ENCODE data around the gene PRKCA. TPM values are rescaled to one million over a fixed set of nuclear protein-coding genes. Genes with fewer than 3 reads are reported as not detected.
"Not testable (repeated sequence)": the region's sequence is repeated elsewhere in the genome, so short reads cannot be mapped to it uniquely, and the experiment has no call there.

Gene PRKCA
- total RNA-seq, 1 experiment from 2014 or later = 4.4 TPM

GRCh38 chr17:66353937-66354401, 51.6 kb downstream of the PRKCA start:
- no peaks in the 10 kb centered on the region for H3K79me2 ChIP-seq (ENCODE audit: low read length)
- no peak overlapping the region for H3K4me3 ChIP-seq (ENCODE audit: low read length)
- H4K20me1 ChIP-seq (ENCODE audit: insufficient read depth, low read depth, low read length) = peaks cover 14% of the 10 kb centered on the region
- no peak overlapping the region for H3K9ac ChIP-seq (ENCODE audit: low read length)
- H3K27me3 ChIP-seq (ENCODE audit: low read length) = no peaks in the 10 kb centered on the region
- no peak for DNase-seq
- H3K27ac ChIP-seq (ENCODE audit: low read length) = no peak overlapping the region
- H2AFZ ChIP-seq (ENCODE audit: low read length) = no peak overlapping the region
- H3K9me2 ChIP-seq (replicated peaks; ENCODE audit: insufficient read depth, low read length) = no peaks in the 10 kb centered on the region
- no peak overlapping the region for H3K4me2 ChIP-seq (ENCODE audit: low read depth, low read length, poor library complexity, severe bottlenecking)
- peaks cover 7% of the 10 kb centered on the region for H3K4me1 ChIP-seq (ENCODE audit: low read length)
- no peaks in the 10 kb centered on the region for H3K36me3 ChIP-seq (ENCODE audit: insufficient read depth, low read length)
- H3K9me3 ChIP-seq (ENCODE audit: low read length) = no peaks in the 10 kb centered on the region

- H2AFZ ChIP-seq (ENCODE audit: low read length) = no peak overlapping the region
- peaks cover 10% of the 10 kb centered on the region for H4K20me1 ChIP-seq (ENCODE audit: insufficient read depth, low read depth, low read length)
- no peaks in the 10 kb centered on the region for H3K9me2 ChIP-seq (replicated peaks; ENCODE audit: insufficient read depth, low read length)
- no peak overlapping the region for H3K4me2 ChIP-seq (ENCODE audit: low read depth, low read length, poor library complexity, severe bottlenecking)
- H3K27me3 ChIP-seq (ENCODE audit: low read length) = no peaks in the 10 kb centered on the region
- H3K79me2 ChIP-seq (ENCODE audit: low read length) = no peaks in the 10 kb centered on the region
- no peak for DNase-seq
- no peak overlapping the region for H3K9ac ChIP-seq (ENCODE audit: low read length)
- H3K4me1 ChIP-seq (ENCODE audit: low read length) = peaks cover 7% of the 10 kb centered on the region
- no peak overlapping the region for H3K27ac ChIP-seq (ENCODE audit: low read length)
- H3K4me3 ChIP-seq (ENCODE audit: low read length) = no peak overlapping the region
- H3K36me3 ChIP-seq (ENCODE audit: insufficient read depth, low read length) = no peaks in the 10 kb centered on the region
- no peaks in the 10 kb centered on the region for H3K9me3 ChIP-seq (ENCODE audit: low read length)
Measured at GRCh38 chr17:66354472-66354871, 52.1 kb downstream of the PRKCA start.

GRCh38 chr17:66354981-66355380, 52.6 kb downstream of the PRKCA start:
- no peak overlapping the region for H2AFZ ChIP-seq (ENCODE audit: low read length)
- H3K9me2 ChIP-seq (replicated peaks; ENCODE audit: insufficient read depth, low read length) = no peaks in the 10 kb centered on the region
- H3K4me1 ChIP-seq (ENCODE audit: low read length) = peaks cover 7% of the 10 kb centered on the region
- H3K9me3 ChIP-seq (ENCODE audit: low read length) = no peaks in the 10 kb centered on the region
- no peak overlapping the region for H3K9ac ChIP-seq (ENCODE audit: low read length)
- no peaks in the 10 kb centered on the region for H3K36me3 ChIP-seq (ENCODE audit: insufficient read depth, low read length)
- H4K20me1 ChIP-seq (ENCODE audit: insufficient read depth, low read depth, low read length) = peaks cover 10% of the 10 kb centered on the region
- H3K27me3 ChIP-seq (ENCODE audit: low read length) = no peaks in the 10 kb centered on the region
- DNase-seq = no peak
- H3K4me3 ChIP-seq (ENCODE audit: low read length) = no peak overlapping the region
- no peaks in the 10 kb centered on the region for H3K79me2 ChIP-seq (ENCODE audit: low read length)
- H3K27ac ChIP-seq (ENCODE audit: low read length) = no peak overlapping the region
- no peak overlapping the region for H3K4me2 ChIP-seq (ENCODE audit: low read depth, low read length, poor library complexity, severe bottlenecking)

GRCh38 chr17:66355510-66355909, 53.1 kb downstream of the PRKCA start:
- H3K4me2 ChIP-seq (ENCODE audit: low read depth, low read length, poor library complexity, severe bottlenecking) = no peak overlapping the region

GRCh38 chr17:66357037-66357436, 54.6 kb downstream of the PRKCA start:
- Histone ChIP-seq H3K4me2 (ENCODE audit: low read depth, low read length, poor library complexity, severe bottlenecking) (no peak overlapping the region), H3K9ac (ENCODE audit: low read length) (no peak overlapping the region), H4K20me1 (ENCODE audit: insufficient read depth, low read depth, low read length) (peaks cover 7% of the 10 kb centered on the region), H3K27me3 (ENCODE audit: low read length) (no peaks in the 10 kb centered on the region), H3K79me2 (ENCODE audit: low read length) (no peaks in the 10 kb centered on the region), H3K9me3 (ENCODE audit: low read length) (no peaks in the 10 kb centered on the region), H3K4me3 (ENCODE audit: low read length) (no peak overlapping the region), H3K36me3 (ENCODE audit: insufficient read depth, low read length) (no peaks in the 10 kb centered on the region), H3K4me1 (ENCODE audit: low read length) (peaks cover 7% of the 10 kb centered on the region), H3K27ac (ENCODE audit: low read length) (no peak overlapping the region), H3K9me2 (replicated peaks; ENCODE audit: insufficient read depth, low read length) (no peaks in the 10 kb centered on the region), H2AFZ (ENCODE audit: low read length) (no peak overlapping the region)
- DNase-seq = no peak

More at GRCh38 chr17:66355510-66355909, 53.1 kb downstream of the PRKCA start:
- Histone ChIP-seq H3K9me3 (ENCODE audit: low read length) (no peaks in the 10 kb centered on the region), H3K9ac (ENCODE audit: low read length) (no peak overlapping the region), H3K79me2 (ENCODE audit: low read length) (no peaks in the 10 kb centered on the region), H3K4me1 (ENCODE audit: low read length) (peaks cover 7% of the 10 kb centered on the region), H2AFZ (ENCODE audit: low read length) (no peak overlapping the region), H3K27me3 (ENCODE audit: low read length) (no peaks in the 10 kb centered on the region), H3K9me2 (replicated peaks; ENCODE audit: insufficient read depth, low read length) (no peaks in the 10 kb centered on the region), H3K4me3 (ENCODE audit: low read length) (no peak overlapping the region), H3K36me3 (ENCODE audit: insufficient read depth, low read length) (no peaks in the 10 kb centered on the region), H4K20me1 (ENCODE audit: insufficient read depth, low read depth, low read length) (peaks cover 10% of the 10 kb centered on the region), H3K27ac (ENCODE audit: low read length) (no peak overlapping the region)
- no peak for DNase-seq

GRCh38 chr17:66359351-66359750, 56.9 kb downstream of the PRKCA start:
- DNase-seq = no peak
- H3K27me3 ChIP-seq (ENCODE audit: low read length) = no peaks in the 10 kb centered on the region
- no peak overlapping the region for H3K4me2 ChIP-seq (ENCODE audit: low read depth, low read length, poor library complexity, severe bottlenecking)
- no peaks in the 10 kb centered on the region for H3K79me2 ChIP-seq (ENCODE audit: low read length)
- no peaks in the 10 kb centered on the region for H3K9me2 ChIP-seq (replicated peaks; ENCODE audit: insufficient read depth, low read length)
- no peak overlapping the region for H3K9ac ChIP-seq (ENCODE audit: low read length)
- H4K20me1 ChIP-seq (ENCODE audit: insufficient read depth, low read depth, low read length) = peaks cover 4% of the 10 kb centered on the region
- H3K4me1 ChIP-seq (ENCODE audit: low read length) = no peaks in the 10 kb centered on the region
- H3K4me3 ChIP-seq (ENCODE audit: low read length) = no peak overlapping the region
- H2AFZ ChIP-seq (ENCODE audit: low read length) = no peak overlapping the region
- no peak overlapping the region for H3K27ac ChIP-seq (ENCODE audit: low read length)
- no peaks in the 10 kb centered on the region for H3K36me3 ChIP-seq (ENCODE audit: insufficient read depth, low read length)
- no peaks in the 10 kb centered on the region for H3K9me3 ChIP-seq (ENCODE audit: low read length)

- not testable (repeated sequence) for H3K27ac ChIP-seq (ENCODE audit: low read length); H3K9ac ChIP-seq (ENCODE audit: low read length); H2AFZ ChIP-seq (ENCODE audit: low read length); H3K36me3 ChIP-seq (ENCODE audit: insufficient read depth, low read length); H4K20me1 ChIP-seq (ENCODE audit: insufficient read depth, low read depth, low read length); DNase-seq; H3K4me3 ChIP-seq (ENCODE audit: low read length); H3K27me3 ChIP-seq (ENCODE audit: low read length); H3K79me2 ChIP-seq (ENCODE audit: low read length); H3K9me2 ChIP-seq (replicated peaks; ENCODE audit: insufficient read depth, low read length); H3K4me2 ChIP-seq (ENCODE audit: low read depth, low read length, poor library complexity, severe bottlenecking); H3K9me3 ChIP-seq (ENCODE audit: low read length); H3K4me1 ChIP-seq (ENCODE audit: low read length)
Measured at GRCh38 chr17:66360961-66361565, 58.6 kb downstream of the PRKCA start.

- Histone ChIP-seq H3K4me1 (ENCODE audit: low read length) (no peaks in the 10 kb centered on the region), H3K9ac (ENCODE audit: low read length) (no peak overlapping the region), H2AFZ (ENCODE audit: low read length) (no peak overlapping the region), H3K9me2 (replicated peaks; ENCODE audit: insufficient read depth, low read length) (no peaks in the 10 kb centered on the region), H3K27ac (ENCODE audit: low read length) (no peak overlapping the region), H3K79me2 (ENCODE audit: low read length) (no peaks in the 10 kb centered on the region), H4K20me1 (ENCODE audit: insufficient read depth, low read depth, low read length) (no peaks in the 10 kb centered on the region), H3K27me3 (ENCODE audit: low read length) (no peaks in the 10 kb centered on the region), H3K9me3 (ENCODE audit: low read length) (no peaks in the 10 kb centered on the region), H3K4me2 (ENCODE audit: low read depth, low read length, poor library complexity, severe bottlenecking) (no peak overlapping the region), H3K36me3 (ENCODE audit: insufficient read depth, low read length) (no peaks in the 10 kb centered on the region), H3K4me3 (ENCODE audit: low read length) (no peak overlapping the region)
- no peak for DNase-seq
Measured at GRCh38 chr17:66364508-66364907, 62.1 kb downstream of the PRKCA start.

Measured in Karpas-422 (cell line).